ENCODE measurements around the gene HLA-DRB1.
"Not testable (repeated sequence)": the region's sequence is repeated elsewhere in the genome, so short reads cannot be mapped to it uniquely, and the experiment has no call there.

The HLA-DRB1 gene

DNA sequence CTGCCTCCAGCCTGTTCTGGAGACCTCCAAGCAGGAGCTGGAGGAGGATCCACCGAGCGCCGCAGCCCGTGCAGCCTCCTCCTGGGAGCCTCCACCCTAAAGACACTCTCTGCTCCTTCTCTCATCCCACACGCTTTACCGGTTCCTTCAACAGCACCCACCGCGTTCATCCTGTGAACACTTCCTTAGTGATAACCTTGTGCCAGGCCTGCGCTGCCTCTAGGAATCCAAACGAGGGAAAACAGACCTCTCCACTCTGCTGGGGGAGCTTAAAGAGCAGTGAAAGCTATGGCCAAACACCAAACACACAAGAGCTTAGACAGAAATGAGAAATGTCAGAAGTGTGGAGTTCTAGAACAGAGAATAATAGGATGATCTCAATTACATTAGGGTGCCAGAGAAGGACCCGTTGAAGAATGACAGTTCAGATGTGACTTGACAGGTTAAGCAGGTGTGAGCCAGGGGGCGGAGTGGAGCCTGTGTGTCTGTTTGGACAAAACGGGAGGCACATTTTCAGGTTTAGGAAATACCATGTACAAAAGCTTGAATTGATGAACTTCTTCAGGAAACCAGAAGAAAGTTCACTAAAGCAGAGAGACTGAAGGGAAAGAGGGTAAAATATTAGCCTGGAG is 31.1 kb downstream of the HLA-DRB1 start:
- DNase-seq (ENCODE audit: low read depth): no peak

DNA sequence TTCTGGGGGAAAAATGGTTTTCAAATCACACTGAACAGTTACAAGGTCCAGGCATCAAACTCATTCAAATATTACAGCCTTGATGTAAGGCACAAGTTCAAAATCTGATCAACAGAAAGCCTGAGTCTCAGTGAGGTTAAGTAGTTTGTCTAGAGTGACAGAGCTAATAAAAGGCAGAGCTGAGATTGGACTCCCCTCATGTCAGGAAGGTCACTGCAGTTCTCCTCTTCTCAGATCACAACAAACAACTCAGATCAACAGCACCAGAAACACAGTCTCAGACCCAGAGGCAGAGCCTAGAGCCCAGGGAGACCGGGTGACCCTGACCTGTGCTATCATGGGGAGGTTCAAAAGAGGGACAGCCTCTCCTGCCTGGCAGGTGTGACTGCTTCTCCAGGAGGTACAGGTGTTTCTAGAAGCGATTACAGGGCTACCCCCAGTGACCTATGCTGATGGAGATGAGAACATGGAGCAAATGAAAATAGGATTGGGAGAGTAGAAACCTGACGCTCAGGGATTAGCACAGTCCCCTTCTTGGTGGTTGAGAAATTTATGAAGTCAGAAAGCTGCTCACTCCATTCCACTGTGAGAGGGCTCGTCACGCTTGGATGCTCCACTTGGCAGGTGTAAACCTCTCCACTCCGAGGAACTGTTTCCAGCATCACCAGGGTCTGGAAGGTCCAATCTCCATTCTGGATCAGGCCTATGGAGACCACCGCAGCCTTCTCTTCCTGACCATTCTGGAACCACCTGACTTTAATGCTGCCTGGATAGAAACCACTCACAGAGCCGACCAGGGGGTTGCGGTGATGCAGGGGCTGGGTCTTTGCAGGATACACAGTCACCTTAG is 35.3 kb downstream of the HLA-DRB1 start:
- DNase-seq (ENCODE audit: low read depth): no peak

DNA sequence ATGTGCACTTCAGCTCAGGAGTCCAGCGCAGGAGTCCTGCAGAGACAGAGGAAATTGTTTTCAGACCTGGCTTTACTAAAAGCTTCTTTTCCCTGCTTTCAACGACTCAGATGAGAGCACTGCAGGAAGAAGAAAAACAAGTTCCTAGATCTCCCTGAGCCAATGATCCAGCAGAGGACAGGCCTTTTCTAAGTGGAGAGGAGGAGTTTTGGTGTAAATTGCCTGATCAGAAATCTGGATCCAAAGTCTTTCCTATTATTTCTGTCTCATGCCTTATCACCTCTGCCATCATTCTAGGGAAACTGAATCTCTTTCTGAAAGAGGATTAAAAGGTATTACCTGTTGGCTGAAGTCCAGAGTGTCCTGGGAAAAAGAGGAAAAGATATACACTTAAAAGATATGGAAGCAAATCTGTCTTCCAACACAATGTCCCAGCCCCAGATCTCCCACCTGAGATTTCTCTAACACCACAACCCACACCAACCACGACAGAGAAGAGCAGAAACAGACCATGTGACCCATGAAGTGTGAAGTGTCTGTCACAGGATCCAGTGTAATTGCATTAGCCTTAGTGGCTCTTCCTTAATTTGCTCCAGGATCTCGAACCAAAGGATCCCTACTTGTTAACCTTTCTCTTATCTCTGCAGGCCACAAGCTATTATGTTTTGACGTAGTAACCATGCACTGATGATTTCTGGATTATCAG is 36.5 kb downstream of the HLA-DRB1 start:
- DNase-seq (ENCODE audit: low read depth): no peak

GRCh38 chr6:32551410-32551809 is 38.2 kb downstream of the HLA-DRB1 start:
- no peak for DNase-seq (ENCODE audit: low read depth)

DNA sequence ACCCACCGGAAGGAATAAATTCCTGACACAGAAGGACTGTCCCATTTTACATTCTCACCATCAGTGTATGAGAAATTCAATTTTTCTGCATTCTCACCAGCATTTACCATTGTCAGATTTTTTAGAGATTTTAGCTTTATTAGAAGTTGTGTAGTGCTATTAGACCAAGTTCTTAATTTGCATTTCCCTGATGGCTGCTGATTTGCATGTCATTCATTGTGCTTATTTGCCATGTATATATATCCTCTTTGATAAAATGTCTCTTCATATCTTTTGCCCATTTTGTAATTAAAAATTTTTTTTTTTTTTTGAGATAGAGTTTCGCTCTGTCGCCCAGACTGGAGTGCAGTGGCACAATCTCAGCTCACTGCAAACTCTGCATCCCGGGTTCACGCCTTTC is 49.8 kb downstream of the HLA-DRB1 start:
- DNase-seq (ENCODE audit: low read depth): no peak

DNA sequence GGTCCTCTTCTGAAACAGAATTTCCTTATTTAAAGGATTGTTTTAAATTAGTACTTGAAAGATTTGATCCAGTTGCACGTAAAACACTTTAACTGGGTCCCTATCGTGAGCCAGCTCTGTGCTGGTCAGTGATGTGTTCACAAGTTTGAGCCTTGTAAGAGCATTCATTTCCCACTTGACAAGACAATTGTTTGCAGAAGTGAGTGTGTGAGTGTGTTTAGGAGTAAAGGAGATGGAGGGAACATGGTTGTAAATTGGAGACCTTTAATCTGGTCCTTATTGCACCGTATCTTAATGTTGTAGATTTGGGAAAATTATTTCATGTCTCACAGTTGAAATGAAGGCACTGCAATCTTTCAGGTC is 59.2 kb downstream of the HLA-DRB1 start:
- not testable (repeated sequence) for DNase-seq (ENCODE audit: low read depth)

- no peak for DNase-seq (ENCODE audit: low read depth)
Observed at GRCh38 chr6:32529697-32530430, 59.8 kb downstream of the HLA-DRB1 start, which contains the start of gene HLA-DRB5. Gene HLA-DRB5 (minus strand): TSS chr6:32530287. CDS start chr6:32530224, 63 bp downstream.
